Glutamatergic neuron (in vitro differentiated cells): Measurements from ENCODE around the gene HECTD4. TPM values are rescaled to one million over a fixed set of nuclear protein-coding genes. Genes with fewer than 3 reads are reported as not detected.

Experiments used
- DNase-seq: peaks from one replicate; pipeline ENCODE4 v3.0.0; 2022
- H3K27ac Mint-ChIP-seq: one replicate; pipeline ENCODE4 v1.8.0; 2020; ENCODE audit warnings: mild to moderate bottlenecking, mixed read lengths, inconsistent platforms; ENCODE audit not compliant: unreplicated experiment
- H3K27me3 Mint-ChIP-seq: one replicate; pipeline ENCODE4 v1.8.0; 2020; ENCODE audit warnings: mild to moderate bottlenecking, moderate library complexity, mixed read lengths, inconsistent platforms; ENCODE audit not compliant: unreplicated experiment
- H3K36me3 Mint-ChIP-seq: one replicate; pipeline ENCODE4 v1.8.0; 2020; ENCODE audit warnings: mild to moderate bottlenecking, mixed read lengths, inconsistent platforms; ENCODE audit not compliant: unreplicated experiment
- H3K4me1 Mint-ChIP-seq: one replicate; pipeline ENCODE4 v1.8.0; 2020; ENCODE audit warnings: mild to moderate bottlenecking, low read depth, mixed read lengths, inconsistent platforms; ENCODE audit not compliant: unreplicated experiment
- H3K4me3 Mint-ChIP-seq: one replicate; pipeline ENCODE4 v1.8.0; 2020; ENCODE audit warnings: mild to moderate bottlenecking, mixed read lengths, inconsistent platforms; ENCODE audit not compliant: unreplicated experiment
- H3K9me3 Mint-ChIP-seq: one replicate; pipeline ENCODE4 v1.8.0; 2020; ENCODE audit warnings: mild to moderate bottlenecking, moderate library complexity, mixed read lengths, inconsistent platforms; ENCODE audit not compliant: unreplicated experiment
- total RNA-seq: library from RNA; stranded (reverse); fragmentation: NEBNext Ultra II Directional; extraction: Animal tissue kit (Norgen Biotek cat#: 25700); gene quantifications from one replicate; pipeline ENCODE4 v1.2.1, GENCODE V29; 2021; ENCODE audit not compliant: unreplicated experiment
- TF ChIP-seq, protein P1 (sequence below): fragments of 200-600 bp; sonication (generic); IDR thresholded peaks from one replicate; pipeline ENCODE4 v1.5.0; 2021; ENCODE audit not compliant: partially characterized antibody, unreplicated experiment

The HECTD4 gene
- total RNA-seq, 1 donor from 2014 or later, result 261 TPM

DNA sequence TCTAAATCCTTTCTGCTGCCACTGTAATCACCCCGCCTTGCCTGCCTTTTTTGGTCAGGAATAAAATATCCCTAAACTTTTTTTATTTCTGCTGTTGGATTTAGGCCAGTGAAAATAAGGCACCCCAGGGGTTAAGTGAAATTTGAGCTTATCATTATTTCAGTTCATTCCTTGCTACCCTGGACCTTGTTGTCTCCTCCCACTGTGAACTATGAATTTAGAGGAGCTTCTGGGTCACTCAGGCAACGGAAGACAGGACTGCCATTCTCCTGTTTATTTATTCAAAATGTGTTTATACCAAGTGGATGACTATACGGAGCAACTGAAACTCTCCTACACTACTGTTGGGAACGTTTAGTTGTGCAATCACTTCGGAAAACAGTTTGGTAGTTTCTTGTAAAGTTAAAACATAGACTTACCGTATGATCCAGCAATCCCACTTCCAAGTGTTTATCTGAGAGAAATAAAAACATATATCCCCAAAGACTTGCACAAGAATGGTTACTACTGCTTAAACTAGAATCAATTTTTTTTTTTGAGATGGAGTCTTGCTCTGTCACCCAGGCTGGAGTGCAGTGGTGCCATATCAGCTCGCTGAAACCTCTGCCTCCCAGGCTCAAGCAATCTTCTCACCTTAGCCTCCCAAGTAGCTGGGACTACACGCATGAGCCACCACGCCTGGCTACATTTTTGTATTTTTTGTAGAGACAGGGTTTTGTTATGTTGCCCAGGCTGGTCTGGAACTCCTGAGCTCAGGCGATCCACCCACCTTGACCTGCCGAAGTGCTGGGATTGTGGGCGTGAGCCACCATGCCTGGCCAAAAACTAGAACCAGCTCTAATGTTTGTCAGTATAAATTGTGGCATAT, 259.2 kb downstream of the HECTD4 start:
- Mint-ChIP-seq H3K27me3 (no peaks in the 10 kb centered on the region), H3K4me3 (no peak overlapping the region), H3K9me3 (peaks cover 6% of the 10 kb centered on the region), H3K36me3 (no peaks in the 10 kb centered on the region), H3K4me1 (peaks cover 3% of the 10 kb centered on the region), H3K27ac (no peak overlapping the region)
- TF ChIP-seq, protein P1, sequence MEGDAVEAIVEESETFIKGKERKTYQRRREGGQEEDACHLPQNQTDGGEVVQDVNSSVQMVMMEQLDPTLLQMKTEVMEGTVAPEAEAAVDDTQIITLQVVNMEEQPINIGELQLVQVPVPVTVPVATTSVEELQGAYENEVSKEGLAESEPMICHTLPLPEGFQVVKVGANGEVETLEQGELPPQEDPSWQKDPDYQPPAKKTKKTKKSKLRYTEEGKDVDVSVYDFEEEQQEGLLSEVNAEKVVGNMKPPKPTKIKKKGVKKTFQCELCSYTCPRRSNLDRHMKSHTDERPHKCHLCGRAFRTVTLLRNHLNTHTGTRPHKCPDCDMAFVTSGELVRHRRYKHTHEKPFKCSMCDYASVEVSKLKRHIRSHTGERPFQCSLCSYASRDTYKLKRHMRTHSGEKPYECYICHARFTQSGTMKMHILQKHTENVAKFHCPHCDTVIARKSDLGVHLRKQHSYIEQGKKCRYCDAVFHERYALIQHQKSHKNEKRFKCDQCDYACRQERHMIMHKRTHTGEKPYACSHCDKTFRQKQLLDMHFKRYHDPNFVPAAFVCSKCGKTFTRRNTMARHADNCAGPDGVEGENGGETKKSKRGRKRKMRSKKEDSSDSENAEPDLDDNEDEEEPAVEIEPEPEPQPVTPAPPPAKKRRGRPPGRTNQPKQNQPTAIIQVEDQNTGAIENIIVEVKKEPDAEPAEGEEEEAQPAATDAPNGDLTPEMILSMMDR, result no peak
- no peak for DNase-seq

DNA sequence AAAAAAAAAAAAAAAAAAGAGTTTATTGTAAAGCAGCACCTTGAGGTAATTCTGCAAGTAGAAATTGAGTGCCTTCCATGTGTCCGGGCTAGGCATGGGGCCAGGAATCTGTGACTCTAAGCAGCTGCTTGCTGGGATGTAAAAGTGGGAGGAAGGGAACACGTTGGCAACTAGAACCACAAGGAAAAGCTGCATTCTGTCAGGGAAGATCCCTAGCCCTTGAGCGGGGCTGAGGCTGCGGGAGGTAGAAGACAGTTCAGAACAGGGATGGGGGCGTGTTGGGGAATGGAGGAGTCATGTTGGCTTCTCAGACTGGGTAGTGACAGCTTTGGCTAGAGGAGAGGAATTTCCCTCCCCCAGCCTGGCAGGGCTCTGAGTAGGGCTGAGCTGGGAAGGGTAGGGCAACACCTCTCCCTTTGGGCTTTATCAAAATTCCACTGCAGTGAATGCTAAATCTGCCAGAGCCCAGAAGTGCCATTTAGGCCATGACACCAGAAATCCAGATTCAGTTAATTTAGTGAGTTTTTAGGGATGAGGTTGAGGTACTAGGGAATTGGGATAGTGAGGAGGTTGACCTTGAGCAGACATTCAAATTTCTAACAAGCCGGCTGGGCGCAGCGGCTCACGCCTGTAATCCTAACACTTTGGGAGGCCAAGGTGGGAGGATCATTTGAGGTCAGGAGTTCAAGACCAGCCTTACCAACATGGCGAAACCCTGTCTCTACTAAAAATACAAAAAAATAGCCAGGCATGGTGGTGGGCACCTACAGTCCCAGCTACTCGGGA, 260.3 kb downstream of the HECTD4 start:
- no peaks in the 10 kb centered on the region for H3K27me3 Mint-ChIP-seq

DNA sequence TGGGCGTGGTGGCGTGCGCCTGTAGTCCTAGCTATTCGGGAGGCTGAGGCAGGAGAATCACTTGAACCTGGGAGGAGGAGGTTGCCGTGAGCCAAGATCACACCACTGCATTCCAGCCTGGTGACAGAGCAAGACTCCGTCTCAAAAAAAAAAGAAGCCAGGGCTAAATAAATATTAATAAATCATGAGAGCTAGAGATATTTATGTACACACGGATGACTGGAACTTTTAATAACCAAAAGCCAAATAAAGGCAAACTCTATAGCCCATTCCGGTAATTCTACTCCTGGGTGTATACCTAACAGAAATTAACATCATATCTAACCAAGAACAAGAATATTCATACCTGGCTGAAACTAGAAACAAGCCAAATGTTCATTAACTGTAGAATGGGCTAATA, 264.5 kb downstream of the HECTD4 start:
- Mint-ChIP-seq H3K27me3 (no peaks in the 10 kb centered on the region), H3K4me1 (peaks cover 8% of the 10 kb centered on the region), H3K9me3 (peaks cover 2% of the 10 kb centered on the region), H3K4me3 (no peak overlapping the region), H3K36me3 (no peaks in the 10 kb centered on the region), H3K27ac (no peak overlapping the region)
- no peak for DNase-seq
- TF ChIP-seq, protein P1, result no peak

More for the DNA sequence above, 260.3 kb downstream of the HECTD4 start:
- H3K9me3 Mint-ChIP-seq, result peaks cover 3% of the 10 kb centered on the region
- H3K36me3 Mint-ChIP-seq, result no peaks in the 10 kb centered on the region
- DNase-seq, result no peak
- H3K4me1 Mint-ChIP-seq, result peaks cover 3% of the 10 kb centered on the region
- H3K27ac Mint-ChIP-seq, result peak overlapping the region; percentile 62
- TF ChIP-seq, protein P1, result no peak
- H3K4me3 Mint-ChIP-seq, result peak overlapping the region; percentile 57

DNA sequence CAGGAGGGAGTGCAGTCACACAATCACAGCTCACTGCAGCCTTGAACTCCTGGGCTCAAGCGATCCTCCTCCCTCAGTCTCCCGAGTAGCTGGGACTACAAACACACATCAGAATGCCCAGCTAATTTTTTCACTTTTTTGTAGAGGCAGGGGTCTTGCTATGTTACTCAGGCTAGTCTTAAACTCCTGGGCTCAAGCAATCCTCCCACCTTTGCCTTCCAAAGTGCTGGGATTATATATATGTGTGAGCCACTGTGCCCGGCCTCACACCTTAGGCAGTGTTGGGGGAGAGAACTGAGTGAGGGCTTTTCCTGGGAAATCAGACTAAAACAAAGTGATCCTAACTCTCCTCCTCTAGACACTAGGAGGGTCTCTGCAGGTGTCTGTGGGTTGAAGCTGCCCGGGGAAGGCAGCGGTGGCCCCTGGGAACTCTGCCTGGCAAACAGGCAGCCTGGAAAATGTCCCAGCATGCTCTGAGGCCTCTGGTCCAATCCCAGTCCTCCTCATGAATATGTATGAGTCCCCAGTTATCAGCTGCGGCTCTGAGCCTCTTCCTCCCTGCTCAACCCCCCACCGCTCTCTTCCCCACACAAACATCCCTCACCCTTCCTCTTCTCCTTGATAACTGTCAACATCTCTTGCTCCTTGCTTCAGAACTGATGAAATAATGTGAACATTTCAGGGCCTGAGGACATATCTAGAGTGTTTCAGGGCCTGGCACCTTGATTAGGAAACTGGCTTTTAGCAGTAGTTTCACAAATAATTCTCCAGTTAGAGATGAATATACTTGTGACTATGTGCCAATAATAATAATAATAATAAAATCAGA, 265.8 kb downstream of the HECTD4 start:
- Mint-ChIP-seq H3K36me3 (no peaks in the 10 kb centered on the region), H3K4me3 (peak overlapping the region; percentile 66), H3K4me1 (peaks cover 10% of the 10 kb centered on the region), H3K27ac (peak overlapping the region; percentile 91), H3K9me3 (peaks cover 2% of the 10 kb centered on the region), H3K27me3 (peaks cover 2% of the 10 kb centered on the region)
- DNase-seq, result peak; percentile 74
- TF ChIP-seq, protein P1, result no peak
